ENCODE measurements around the gene CDHR2.

The CDHR2 gene

GRCh38 chr5:176548967-176549444 is at the start of gene CDHR2:
CDHR2 (plus strand) TSS chr5:176549342; CDS start chr5:176565353, 16,011 bp downstream.
- DNase-seq, result no peak

DNA sequence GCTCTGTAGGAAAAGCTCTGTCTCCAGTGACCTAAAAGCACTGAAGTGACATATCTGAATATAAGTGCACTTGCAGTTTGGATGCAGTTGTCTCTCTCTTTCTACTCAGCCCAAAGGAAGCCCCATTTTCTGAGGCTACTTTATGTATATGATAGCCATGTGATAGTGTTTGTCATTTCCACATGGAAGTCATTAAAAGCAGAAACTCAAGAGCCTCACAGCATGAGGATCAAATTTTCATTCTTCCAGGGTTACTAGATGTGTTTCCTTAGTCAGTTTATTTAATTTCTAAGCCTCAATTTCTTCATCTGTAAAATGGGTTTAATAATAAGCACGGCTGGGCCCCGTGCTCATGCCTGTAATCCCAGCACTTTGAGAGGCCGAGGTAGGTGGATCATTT is 48.6 kb upstream of the CDHR2 start:
- no peak for DNase-seq

GRCh38 chr5:176501333-176501732 is 47.8 kb upstream of the CDHR2 start:
- DNase-seq, result no peak

DNA sequence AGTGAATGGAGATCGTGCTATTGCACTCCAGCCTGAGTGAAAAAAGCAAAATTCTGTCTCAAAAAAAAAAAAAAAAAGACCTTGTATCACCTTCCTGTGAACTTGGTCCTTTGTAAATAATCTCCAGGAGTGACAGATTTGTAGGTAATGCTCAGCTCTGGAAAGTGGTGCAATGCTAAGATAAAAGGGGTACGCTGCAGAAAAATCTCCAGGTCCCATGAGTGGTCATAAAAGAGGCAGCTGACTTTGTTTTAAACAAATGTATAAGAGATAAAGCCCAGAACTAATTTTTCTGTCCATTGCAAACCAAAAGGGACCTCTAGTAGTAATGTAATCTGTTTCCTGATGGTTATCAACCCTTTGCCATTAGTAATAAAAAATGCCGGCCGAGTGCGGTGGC is 45.6 kb upstream of the CDHR2 start:
- no peak for DNase-seq

GRCh38 chr5:176507911-176508310 is 41.2 kb upstream of the CDHR2 start:
- DNase-seq, result no peak

DNA sequence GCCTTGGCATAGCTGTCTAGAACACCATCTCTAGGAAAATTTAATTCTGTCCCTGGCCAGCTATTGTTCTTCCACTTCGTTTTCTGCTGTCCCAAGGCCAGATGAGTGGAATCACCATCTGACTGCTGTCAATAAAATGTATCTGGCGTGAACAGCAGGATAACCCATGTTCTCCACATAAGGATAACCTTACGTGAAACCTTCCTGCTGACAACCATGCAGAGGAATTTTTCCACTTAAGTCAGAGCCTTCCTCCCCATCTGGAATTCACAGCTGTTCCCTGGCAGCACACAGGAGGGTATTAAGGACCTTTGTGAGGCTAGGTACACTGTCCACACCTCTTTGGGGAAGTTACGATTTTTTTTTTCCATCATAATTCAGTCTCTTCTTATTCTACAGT is 40.5 kb upstream of the CDHR2 start:
- DNase-seq, result no peak

DNA sequence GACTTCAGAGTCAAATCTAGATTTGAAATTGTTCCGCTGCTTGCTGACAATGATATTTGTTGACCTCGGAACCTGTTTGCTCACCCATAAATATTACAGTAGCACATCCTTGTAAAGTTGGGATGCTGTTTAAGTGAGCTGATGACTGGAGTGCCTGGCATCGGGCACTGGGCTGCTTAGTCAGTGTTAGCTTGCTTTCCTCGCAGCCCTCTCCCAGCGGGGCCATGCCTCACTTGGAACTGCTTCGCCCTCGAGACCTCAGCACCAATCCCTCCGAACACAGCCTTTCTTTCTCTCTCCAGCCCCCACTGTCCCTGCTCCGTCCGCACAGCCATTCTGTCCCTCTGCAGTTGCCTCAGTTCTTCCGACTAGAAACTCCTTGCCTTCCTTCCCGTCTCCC is 35.4 kb upstream of the CDHR2 start:
- no peak for DNase-seq

DNA sequence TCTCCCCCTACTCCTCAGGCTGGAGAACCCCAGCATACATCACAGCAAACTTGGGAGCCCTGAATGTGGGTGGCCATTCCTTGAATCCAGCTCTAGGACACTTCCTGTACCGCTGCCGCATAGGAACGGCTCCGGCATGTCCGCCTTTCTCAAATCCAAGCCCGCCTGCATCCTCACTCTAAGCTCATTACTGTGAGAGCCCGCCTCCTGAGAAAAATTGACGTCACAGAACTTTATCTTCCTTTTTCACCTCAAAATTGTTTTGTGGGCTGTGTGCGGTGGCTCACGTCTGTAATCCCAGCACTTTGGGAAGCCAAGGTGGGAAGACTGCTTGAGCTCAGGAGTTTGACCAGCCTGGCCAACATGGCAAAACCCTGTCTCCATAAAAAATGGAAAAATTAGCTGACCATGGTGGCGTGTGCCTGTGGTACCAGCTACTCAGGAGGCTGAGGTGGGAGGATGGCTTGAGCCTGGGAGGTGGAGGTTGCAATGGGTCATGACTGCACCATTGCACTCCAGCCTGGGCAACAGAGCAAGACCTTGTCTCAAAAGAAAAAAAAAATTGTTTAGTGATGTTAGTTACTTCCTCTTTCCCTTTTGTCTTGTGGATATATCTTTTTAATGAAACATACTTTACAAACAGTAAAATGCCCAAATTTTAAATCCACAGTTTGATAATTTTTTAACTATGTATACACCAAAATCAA is 34.7 kb upstream of the CDHR2 start:
- DNase-seq, result no peak

DNA sequence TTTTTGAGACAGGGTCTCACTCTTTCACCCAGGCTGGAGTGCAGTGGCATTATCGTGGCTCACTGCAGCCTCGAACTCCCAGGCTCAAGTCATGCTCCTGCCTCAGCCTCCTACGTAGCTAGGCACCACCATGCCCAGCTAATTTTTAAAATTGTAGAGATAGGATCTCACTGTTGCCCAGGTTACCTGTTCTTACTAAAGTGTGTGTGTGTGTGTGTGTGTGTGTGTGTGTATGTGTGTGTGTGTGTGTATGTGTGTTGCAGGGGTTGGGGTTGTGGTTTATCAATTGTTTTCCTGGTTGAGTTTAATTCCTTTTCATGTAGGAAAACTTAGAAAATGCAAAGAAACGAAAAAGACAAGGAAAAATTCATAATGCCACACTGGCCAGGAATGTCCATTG is 33.7 kb upstream of the CDHR2 start:
- no peak for DNase-seq

- DNase-seq, result no peak
These were observed 32.0 kb upstream of the CDHR2 start for GRCh38 chr5:176517053-176517661.

GRCh38 chr5:176519810-176520720 is 29.1 kb upstream of the CDHR2 start:
- DNase-seq, result no peak

GRCh38 chr5:176521286-176521685 is 27.9 kb upstream of the CDHR2 start:
- no peak for DNase-seq

DNA sequence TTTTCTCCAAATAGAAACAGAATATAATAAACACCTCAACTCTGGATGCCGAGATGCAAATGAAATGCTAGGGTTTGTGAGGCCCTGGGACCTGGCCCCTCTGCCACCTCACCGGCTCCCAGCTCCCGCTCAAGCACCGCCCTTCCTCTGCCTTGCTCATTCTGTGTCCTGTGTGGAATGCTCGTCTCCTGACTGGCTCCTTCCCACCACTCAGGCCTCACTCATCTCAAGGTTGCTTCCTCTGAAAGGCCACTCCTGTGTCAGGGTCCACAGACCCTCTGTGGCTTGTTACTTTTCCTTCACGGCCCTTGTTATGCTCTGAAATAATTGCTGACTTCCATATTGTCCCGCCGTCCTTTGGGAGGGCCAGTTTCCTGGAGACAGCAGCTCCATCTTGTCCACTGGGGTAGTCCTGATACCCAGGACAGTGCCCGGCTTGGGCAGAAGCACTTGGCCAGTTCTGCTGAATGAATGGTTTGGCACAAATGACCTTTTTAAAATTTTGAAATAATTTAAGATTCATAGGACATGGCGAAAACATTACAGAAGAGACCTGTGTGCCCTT is 27.4 kb upstream of the CDHR2 start:
- DNase-seq, result no peak

GRCh38 chr5:176524138-176524537 is 25.0 kb upstream of the CDHR2 start:
- DNase-seq, result no peak

DNA sequence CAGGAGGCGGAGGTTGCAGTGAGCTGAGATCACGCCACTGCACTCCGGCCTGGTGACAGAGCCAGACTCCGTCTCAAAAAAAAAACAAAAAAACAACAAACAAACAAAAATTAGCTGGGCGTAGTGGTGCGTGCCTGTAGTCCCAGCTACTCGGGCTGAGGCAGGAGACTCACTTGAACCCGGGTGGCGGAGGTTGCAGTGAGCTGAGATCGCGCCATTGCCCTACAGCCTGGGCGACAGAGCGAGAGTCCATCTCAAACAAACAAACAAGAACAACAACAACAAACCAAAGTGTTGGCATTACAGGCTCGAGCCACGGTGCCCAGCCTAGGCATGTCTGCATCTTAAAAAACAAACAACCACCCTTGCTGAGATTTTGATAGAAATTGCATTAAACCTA is 24.2 kb upstream of the CDHR2 start:
- DNase-seq, result no peak

DNA sequence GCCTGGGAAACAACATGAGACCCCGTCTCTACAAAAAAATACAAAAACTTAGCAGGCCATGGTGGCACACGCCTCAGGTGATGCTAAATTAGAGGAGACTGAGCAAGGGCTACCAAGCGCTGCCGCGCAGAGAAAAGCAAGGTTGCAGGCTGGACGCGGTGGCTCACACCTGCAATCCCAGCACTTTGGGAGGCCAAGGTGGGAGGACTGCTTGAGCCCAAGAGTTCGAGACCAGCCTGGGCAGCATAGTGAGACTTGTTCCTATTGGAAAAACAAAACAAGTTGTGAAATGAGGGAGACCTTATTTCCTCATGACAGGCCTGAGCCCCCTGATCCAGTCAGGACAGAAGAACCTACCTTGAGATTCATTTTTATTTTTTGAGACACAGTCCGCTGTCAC is 23.5 kb upstream of the CDHR2 start:
- DNase-seq, result no peak

GRCh38 chr5:176526462-176526861 is 22.7 kb upstream of the CDHR2 start:
- no peak for DNase-seq

- DNase-seq, result no peak
These were observed 21.6 kb upstream of the CDHR2 start for GRCh38 chr5:176527246-176528222.

DNA sequence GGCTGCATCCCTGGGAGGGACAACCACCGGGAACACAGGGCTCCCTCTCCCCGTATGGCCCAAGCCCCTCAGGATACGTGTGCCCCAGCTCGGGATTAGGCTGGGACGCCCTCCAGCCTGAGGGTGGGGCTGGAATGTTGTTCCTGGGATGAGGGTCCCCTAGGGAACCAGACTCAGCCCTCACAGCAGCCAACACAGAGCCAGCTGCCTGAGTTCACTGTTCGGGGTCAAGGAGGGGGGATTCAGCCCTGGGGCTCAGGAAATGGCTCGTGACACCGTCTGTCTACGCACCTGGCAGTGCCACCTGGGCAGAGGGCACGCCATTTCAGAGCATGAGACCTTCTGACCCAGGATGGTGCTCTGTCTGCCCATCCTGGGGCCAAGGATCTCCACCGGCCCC is 20.8 kb upstream of the CDHR2 start:
- DNase-seq, result no peak

GRCh38 chr5:176528761-176529115 is 20.4 kb upstream of the CDHR2 start:
- no peak for DNase-seq

DNA sequence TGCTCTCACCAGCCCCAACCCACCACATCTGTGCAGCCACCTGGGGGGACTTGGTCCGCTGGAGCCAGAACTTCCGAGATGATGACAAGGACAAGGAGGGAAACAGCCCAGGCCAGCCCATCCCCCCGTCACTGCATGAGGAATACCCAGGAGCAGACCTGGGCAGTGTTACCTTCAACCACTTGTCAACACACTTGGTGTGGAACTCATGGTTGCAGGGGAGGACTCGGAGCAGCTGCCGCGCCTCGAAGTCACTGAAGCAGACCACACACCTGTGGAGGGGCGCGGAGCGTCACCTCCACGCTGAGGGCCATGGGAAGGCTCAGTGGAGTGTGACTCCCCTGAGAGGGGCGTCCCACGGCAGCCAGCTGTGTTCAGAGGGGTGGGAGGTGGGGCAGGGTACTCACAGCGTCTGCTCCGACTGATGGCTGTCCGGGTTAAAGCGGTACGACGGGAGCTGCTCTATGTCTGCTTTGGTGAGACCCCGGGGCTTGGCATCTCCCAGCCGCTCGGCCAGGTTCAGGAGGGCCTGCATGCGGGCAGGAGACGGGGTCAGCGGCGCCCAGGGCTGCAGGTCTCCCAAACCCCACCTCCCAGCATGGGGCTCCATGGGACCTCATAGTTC is 19.9 kb upstream of the CDHR2 start:
- no peak for DNase-seq

- peak; percentile 41 to 83 (median 66) for DNase-seq
These were observed 19.4 kb upstream of the CDHR2 start for GRCh38 chr5:176529741-176530141.

Data from stimulated activated naive CD4-positive, alpha-beta T cell (primary cell).